Right lung (tissue), 5 donors: Measurements from ENCODE around the gene EIF2S1. TPM values are rescaled to one million over a fixed set of nuclear protein-coding genes. Genes with fewer than 3 reads are reported as not detected.
"Not testable (repeated sequence)": the region's sequence is repeated elsewhere in the genome, so short reads cannot be mapped to it uniquely, and the experiment has no call there.

Experiments used
- DNase-seq, 2 donors: peaks; one replicate each; pipeline ENCODE4 v3.0.0-alpha.2; 2013
- polyA plus RNA-seq, 5 donors: library from polyadenylated mRNA; unstranded; fragments of 120-200 nt; gene quantifications; one replicate each; pipeline versions ENCODE4 v1.2.1 to v1.2.3, GENCODE V29; 2013; ENCODE audit warnings: inconsistent platforms in 1 of 5, low replicate concordance in 1 of 5; ENCODE audit not compliant: insufficient read length in 5 of 5, insufficient read depth in 1 of 5

Gene EIF2S1
- polyA plus RNA-seq, 5 donors = 62.7 to 92.9 (median 88.7) TPM

GRCh38 chr14:67410313-67410712, 50.2 kb downstream of the EIF2S1 start:
- DNase-seq = no peak

DNA sequence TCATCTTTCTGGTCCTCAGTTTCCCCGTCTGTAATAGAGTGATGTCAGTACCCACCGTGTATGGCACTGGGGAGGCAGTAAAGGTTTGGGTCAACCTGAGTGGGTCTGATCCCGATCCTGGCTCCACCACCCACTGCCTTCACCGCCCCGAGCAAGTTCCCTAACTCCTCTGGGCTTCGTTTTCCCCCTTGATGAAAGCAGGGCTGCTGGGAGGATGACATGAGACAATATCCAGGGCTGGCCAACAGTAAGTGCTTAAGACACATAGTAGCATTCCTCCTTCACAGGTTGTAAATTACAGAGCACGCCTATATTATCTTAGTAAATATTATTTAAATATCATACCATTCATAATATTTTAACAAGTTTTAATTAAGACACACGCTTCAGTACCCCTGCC, 51.2 kb downstream of the EIF2S1 start:
- DNase-seq = no peak

- DNase-seq = peak; percentile 34 to 36
Measured at GRCh38 chr14:67411820-67412421, 51.8 kb downstream of the EIF2S1 start, which contains the start of gene PLEK2. TSS of gene PLEK2 (minus strand) at chr14:67412165. CDS start at chr14:67412059, 106 bp downstream.

GRCh38 chr14:67413806-67414769, 54.0 kb downstream of the EIF2S1 start:
- no peak for DNase-seq

DNA sequence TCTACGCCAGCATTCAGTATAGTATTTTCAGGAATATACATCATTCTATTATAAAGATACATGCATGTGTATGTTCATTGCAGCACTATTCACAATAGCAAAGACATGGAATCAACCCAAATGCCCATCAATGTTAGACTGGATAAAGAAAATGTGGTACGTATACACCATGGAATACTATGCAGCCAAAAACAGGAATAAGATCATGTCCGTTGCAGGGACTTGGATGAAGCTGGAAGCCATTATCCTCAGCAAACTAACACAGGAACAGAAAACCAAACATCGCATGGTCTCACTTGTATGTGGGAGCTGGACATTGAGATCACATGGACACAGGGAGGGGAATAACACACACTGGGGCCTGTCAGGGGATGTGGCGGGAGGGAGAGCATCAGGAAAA, 55.5 kb downstream of the EIF2S1 start:
- DNase-seq = not testable (repeated sequence)

- no peak for DNase-seq
Measured at GRCh38 chr14:67416085-67416484, 56.0 kb downstream of the EIF2S1 start.

GRCh38 chr14:67416810-67417209, 56.7 kb downstream of the EIF2S1 start:
- no peak for DNase-seq

DNA sequence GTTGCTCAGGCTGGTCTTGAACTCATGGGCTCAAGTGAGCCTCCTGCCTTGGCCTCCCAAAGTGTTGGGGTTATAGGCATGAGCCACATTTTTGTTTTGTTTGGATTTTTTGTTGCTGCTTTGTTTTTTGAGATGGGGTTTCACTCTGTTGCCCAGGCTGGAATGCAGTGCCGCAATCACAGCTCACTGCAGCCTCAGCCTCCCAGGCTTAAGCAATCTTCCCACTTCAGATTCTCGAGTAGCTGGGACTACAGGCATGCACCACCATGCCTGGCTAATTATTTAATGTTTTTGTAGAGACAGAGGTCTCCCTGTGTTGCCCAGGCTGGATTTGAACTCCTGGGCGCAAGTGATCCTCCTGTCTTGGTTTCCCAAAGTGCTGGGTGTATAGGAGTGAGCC, 57.5 kb downstream of the EIF2S1 start:
- DNase-seq = no peak

DNA sequence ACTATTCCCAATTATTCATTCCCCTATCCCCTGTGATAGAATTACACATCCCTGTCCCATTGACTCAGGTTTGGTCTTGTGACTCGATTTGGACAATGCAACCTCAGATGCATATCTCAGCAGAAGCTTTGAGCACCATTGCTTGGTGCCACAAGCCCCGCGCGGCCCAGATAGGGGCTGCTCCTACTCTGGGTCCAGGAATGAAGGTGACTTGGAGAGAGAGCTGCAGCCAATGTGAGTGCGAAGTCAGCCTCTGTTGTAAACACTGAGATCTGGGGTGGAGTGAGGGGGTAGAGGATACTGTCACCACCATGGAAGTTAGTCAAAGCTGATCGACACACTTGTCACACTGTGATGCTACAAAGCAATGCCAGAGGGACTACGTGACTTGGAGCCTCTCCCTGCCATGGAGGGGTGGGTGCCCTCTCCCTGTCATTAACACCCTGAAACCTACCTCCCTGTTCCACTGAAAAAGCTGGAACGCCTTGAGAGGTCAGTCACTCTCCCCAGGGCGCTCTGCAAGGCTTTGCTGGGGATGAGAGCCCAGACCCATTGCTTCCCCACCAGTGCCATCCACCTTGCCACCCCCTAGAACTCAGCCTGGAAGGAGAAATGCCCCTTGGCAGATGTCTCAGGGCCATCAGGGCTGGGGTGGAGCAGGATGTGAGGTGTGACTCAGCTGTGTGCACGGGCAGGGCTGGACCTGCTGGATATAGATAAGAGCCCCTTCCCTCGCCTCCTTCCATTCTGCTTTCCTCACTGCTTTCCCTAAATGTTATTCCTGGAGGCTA, 58.5 kb downstream of the EIF2S1 start:
- DNase-seq = no peak

DNA sequence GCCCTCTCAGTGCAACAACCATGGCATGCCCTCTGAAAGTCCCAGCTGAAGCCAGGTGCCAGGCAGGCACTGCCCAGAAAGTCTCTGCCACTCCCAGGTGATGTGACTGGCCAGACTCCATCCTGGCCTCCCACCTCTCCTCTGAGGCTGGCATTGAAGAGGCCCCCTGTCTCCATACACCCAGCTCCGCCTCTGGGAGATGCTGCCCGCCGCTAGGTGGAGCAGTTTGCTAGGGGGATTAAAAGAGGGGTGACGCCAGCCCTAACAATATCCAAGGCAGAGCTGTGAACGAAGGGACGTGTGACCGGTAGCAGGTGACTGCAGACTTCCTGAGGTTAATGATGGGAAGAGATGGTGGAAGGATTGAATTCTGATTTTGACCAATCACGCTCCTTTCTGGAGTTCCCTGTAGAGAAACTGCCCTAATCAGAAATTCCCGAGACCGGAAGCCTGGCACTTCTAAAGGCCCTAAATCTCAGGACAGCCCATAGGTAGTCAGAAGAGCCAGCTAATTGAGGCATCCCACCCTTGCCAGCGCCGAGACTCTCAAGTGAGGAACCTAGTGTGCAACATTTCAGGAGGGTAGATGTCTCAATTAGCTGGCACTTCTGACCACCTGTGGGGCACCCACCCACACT, 60.1 kb downstream of the EIF2S1 start:
- no peak for DNase-seq

- no peak for DNase-seq
Measured at GRCh38 chr14:67421356-67422224, 61.5 kb downstream of the EIF2S1 start.

- no peak for DNase-seq
Measured at GRCh38 chr14:67423424-67423823, 63.3 kb downstream of the EIF2S1 start.

DNA sequence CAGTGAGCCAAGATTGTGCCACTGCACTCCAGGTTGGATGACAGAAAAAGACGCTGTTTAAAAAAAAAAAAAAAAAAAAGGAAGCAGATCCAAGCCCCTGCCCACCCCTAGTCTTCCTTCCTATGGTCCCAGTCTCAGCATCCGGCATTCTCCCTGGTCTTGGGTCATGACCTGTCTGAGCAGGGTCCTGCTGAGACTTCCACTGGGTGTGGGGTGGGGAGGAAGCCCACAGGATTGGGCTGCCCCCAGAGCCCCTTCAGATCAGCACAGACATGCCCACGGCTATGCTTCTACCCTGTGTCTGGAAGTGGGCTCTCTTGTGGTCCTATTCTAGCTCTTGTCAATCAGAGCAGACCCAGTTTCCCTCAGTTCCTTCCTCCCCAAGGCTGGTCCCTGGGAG, 64.4 kb downstream of the EIF2S1 start:
- DNase-seq = no peak

- DNase-seq = no peak
Measured at GRCh38 chr14:67425608-67426007, 65.5 kb downstream of the EIF2S1 start.

DNA sequence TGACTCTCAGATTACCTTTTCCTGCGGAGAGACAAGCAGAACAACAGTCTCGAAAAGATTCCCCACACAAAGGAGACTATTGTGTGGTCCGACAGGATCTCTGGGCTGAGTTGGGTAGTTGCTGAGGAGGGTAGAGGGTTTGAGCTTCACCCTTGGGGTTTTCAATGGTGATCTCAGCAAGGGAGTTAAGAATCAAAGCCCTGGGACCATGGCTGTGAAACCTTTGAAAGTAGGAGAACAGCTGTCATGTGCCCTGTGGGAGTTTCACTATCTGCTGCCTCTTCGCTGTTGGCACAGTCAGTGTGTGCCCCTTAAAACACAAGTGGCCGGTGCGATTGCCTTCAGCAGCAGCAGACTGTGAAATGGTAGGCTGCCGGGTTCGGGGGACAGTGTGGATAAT, 66.0 kb downstream of the EIF2S1 start:
- no peak for DNase-seq

- DNase-seq = peak; percentile 54 to 69
Measured at GRCh38 chr14:67426983-67427606, 67.0 kb downstream of the EIF2S1 start.

DNA sequence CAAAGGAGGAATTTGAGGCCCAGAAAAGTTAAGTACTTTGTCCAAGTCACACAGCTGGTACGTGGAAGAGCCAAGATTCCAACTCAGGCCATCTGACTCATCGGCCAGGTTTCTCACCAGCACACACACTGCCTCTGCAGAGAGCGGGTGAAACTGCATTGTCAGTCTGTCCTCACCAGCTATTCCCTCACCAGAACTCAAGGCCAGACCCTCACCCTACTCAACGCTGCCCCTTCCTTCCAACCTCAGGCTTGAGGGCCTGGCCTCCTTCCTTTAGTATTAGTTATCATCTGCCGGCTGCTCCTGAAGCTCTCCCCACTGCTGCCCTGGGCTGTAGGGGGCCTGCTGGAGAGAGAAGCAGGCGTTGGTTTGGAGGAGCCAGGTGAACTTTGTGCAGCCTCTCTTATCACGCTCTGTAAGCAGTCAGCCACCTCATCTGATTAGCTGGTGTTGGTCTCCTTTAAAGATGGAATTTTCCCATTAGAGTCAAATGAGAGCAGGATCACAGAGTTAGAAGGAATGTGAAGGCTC, 68.4 kb downstream of the EIF2S1 start:
- DNase-seq = no peak

DNA sequence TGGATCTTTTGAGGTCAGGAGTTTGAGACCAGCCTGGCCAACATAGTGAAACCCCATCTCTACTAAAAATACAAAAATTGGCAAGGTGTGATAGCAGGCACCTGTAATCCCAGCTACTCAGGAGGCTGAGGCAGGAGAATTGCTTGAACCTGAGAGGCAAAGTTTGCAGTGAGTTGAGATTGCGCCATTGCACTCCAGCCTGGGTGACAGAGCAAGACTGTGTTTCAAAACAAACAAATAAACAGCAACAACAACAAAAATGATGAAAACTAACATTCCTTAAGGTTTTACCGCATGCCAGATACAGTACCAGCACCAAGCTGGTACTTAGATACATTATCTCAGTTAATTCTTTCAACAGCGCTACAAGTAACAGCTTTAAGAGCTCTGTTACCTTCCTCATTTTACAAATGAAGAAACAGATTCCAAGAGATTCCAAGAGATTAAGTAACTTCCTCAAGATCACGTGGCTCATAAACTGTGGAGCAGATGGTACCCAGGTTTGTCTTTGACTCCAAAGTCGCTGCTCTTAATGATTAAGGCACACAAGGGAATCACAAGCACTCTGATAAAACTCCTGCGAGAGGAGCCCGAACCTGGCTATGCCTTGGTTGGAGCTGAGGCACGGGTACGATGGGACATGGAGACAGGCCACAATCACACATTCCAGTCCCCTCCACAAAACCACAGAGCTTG, 69.5 kb downstream of the EIF2S1 start:
- DNase-seq = no peak

GRCh38 chr14:67432050-67432564, 72.0 kb downstream of the EIF2S1 start:
- no peak for DNase-seq
